Suprapubic skin (tissue), 3 donors: ENCODE results near the gene SLC35C1.

Source experiments
- CTCF ChIP-seq, 2 donors: fragments of 200-600 bp in 1 of 2; fragments of 450-650 bp in 1 of 2; sonication (generic) in 1 of 2; IDR thresholded peaks; one replicate each; pipeline ENCODE4 v1.5.1; 2016 to 2019; ENCODE audit warnings: antibody characterized with exemption in 2 of 2, mild to moderate bottlenecking in 1 of 2, moderate library complexity in 1 of 2
- POLR2AphosphoS5 ChIP-seq, 3 donors: sonication (generic); formaldehyde crosslinking; IDR thresholded peaks; one replicate each; pipeline ENCODE4 v1.6.1; 2017; ENCODE audit warnings: antibody characterized with exemption in 3 of 3

- TF ChIP-seq POLR2AphosphoS5 (IDR thresholded peaks at IDR 0.05), result no peak
- TF ChIP-seq CTCF (IDR thresholded peaks at IDR 0.05), result no peak
Observed at GRCh38 chr11:45850446-45850845, 45.5 kb downstream of the SLC35C1 start.
